ENCODE measurements around the gene HIVEP1.
"Not testable (repeated sequence)": the region's sequence is repeated elsewhere in the genome, so short reads cannot be mapped to it uniquely, and the experiment has no call there.

Gene HIVEP1

GRCh38 chr6:12126051-12126450 lies 113.9 kb downstream of the HIVEP1 start:
- DNase-seq, result no peak

GRCh38 chr6:12129523-12129922 lies 117.4 kb downstream of the HIVEP1 start:
- no peak for DNase-seq

- no peak for DNase-seq
Measured at GRCh38 chr6:12132351-12133222, 120.5 kb downstream of the HIVEP1 start.

GRCh38 chr6:12134581-12134980 lies 122.5 kb downstream of the HIVEP1 start:
- DNase-seq, result no peak

- DNase-seq, result no peak
Measured at GRCh38 chr6:12134991-12135390, 122.9 kb downstream of the HIVEP1 start.

- no peak for DNase-seq
Measured at GRCh38 chr6:12136905-12137304, 124.8 kb downstream of the HIVEP1 start.

- DNase-seq, result peak; percentile 24
Measured at GRCh38 chr6:12137480-12137879, 125.4 kb downstream of the HIVEP1 start.

- no peak for DNase-seq
Measured at GRCh38 chr6:12138381-12138780, 126.3 kb downstream of the HIVEP1 start.

- DNase-seq, result no peak
Measured at GRCh38 chr6:12138936-12139335, 126.8 kb downstream of the HIVEP1 start.

GRCh38 chr6:12147557-12148316 lies 135.6 kb downstream of the HIVEP1 start:
- DNase-seq, result no peak

GRCh38 chr6:12148317-12148801 lies 136.2 kb downstream of the HIVEP1 start:
- DNase-seq, result no peak

- no peak for DNase-seq
Measured at GRCh38 chr6:12148841-12149240, 136.7 kb downstream of the HIVEP1 start.

- DNase-seq, result no peak
Measured at GRCh38 chr6:12149944-12150510, 137.9 kb downstream of the HIVEP1 start.

- no peak for DNase-seq
Measured at GRCh38 chr6:12150812-12151432, 138.8 kb downstream of the HIVEP1 start.

GRCh38 chr6:12151433-12151820 lies 139.3 kb downstream of the HIVEP1 start:
- no peak for DNase-seq

GRCh38 chr6:12152023-12152970 lies 140.2 kb downstream of the HIVEP1 start:
- DNase-seq, result no peak

- not testable (repeated sequence) for DNase-seq
Measured at GRCh38 chr6:12155769-12156168, 143.7 kb downstream of the HIVEP1 start.

- DNase-seq, result no peak
Measured at GRCh38 chr6:12158686-12159415, 146.7 kb downstream of the HIVEP1 start.

GRCh38 chr6:12160326-12160725 lies 148.2 kb downstream of the HIVEP1 start:
- no peak for DNase-seq

GRCh38 chr6:12162213-12162612 lies 150.1 kb downstream of the HIVEP1 start:
- no peak for DNase-seq

- DNase-seq, result no peak
Measured at GRCh38 chr6:12163149-12163548, 151.0 kb downstream of the HIVEP1 start.
